ENCODE measurements around the gene MAP2K2. TPM values are rescaled to one million over a fixed set of nuclear protein-coding genes. Genes with fewer than 3 reads are reported as not detected.

Gene MAP2K2
- total RNA-seq, 4 donors from 2014 or later = 101 to 207 (median 138) TPM

GRCh38 chr19:4081441-4082129 lies 42.3 kb downstream of the MAP2K2 start:
- intact Hi-C loops (cut with DNase I; ENCODE audit: low total_unique reads) = no loop called here
- TF ChIP-seq CTCF (IDR thresholded peaks at IDR 0.05 in 4 of 5, conservative IDR thresholded peaks at IDR 0.05 in 1 of 5) (no peak), POLR2A (IDR thresholded peaks at IDR 0.05) (no peak)
- in situ Hi-C loops (cut with MboI; ENCODE audit: low sequenced_read_pairs in 4 of 4) = no loop called here
- no peaks in the 10 kb centered on the region for H3K36me3 ChIP-seq
- peak overlapping the region in 1 of 4 donors; percentile 7 for H3K27ac ChIP-seq
- H3K27me3 ChIP-seq = no peaks in the 10 kb centered on the region
- ATAC-seq = no peak
- H3K9me3 ChIP-seq = no peaks in the 10 kb centered on the region
- H3K4me3 ChIP-seq = no peak overlapping the region
- no peak for DNase-seq
- peaks cover 4 to 10% of the 10 kb centered on the region in 2 donors for H3K4me1 ChIP-seq

- Histone ChIP-seq H3K4me1 (peaks cover 4 to 10% of the 10 kb centered on the region in 2 donors), H3K27ac (no peak overlapping the region), H3K4me3 (no peak overlapping the region), H3K36me3 (no peaks in the 10 kb centered on the region), H3K9me3 (no peaks in the 10 kb centered on the region), H3K27me3 (no peaks in the 10 kb centered on the region)
- DNase-seq = no peak
- no peak for ATAC-seq
- intact Hi-C loops (cut with DNase I; ENCODE audit: low total_unique reads) (no loop called here), in situ Hi-C loops (cut with MboI; ENCODE audit: low sequenced_read_pairs in 4 of 4) (no loop called here)
- no peak for TF ChIP-seq POLR2A (IDR thresholded peaks at IDR 0.05)
- no peak for TF ChIP-seq CTCF (IDR thresholded peaks at IDR 0.05 in 4 of 5, conservative IDR thresholded peaks at IDR 0.05 in 1 of 5)
Measured at GRCh38 chr19:4080473-4080872, 43.4 kb downstream of the MAP2K2 start.

- intact Hi-C loops (cut with DNase I; ENCODE audit: low total_unique reads) = no loop called here
- Histone ChIP-seq H3K4me1 (peaks cover 0 to 10% of the 10 kb centered on the region in 2 donors), H3K27me3 (no peaks in the 10 kb centered on the region), H3K4me3 (peak overlapping the region; percentile 57 to 73 (median 64)), H3K27ac (peak overlapping the region; percentile 71 to 81 (median 78)), H3K36me3 (no peaks in the 10 kb centered on the region), H3K9me3 (no peaks in the 10 kb centered on the region)
- ATAC-seq = peak; percentile 67 to 71
- DNase-seq = no peak
- in situ Hi-C loops (cut with MboI; ENCODE audit: low sequenced_read_pairs in 4 of 4) = no loop called here
- TF ChIP-seq POLR2A (IDR thresholded peaks at IDR 0.05) = no peak
- no peak for TF ChIP-seq CTCF (IDR thresholded peaks at IDR 0.05 in 4 of 5, conservative IDR thresholded peaks at IDR 0.05 in 1 of 5)
Measured at GRCh38 chr19:4077800-4078684, 45.9 kb downstream of the MAP2K2 start.

- DNase-seq = no peak
- Histone ChIP-seq H3K9me3 (no peaks in the 10 kb centered on the region), H3K27me3 (no peaks in the 10 kb centered on the region), H3K4me1 (peaks cover 0 to 10% of the 10 kb centered on the region in 2 donors), H3K4me3 (no peak overlapping the region), H3K36me3 (no peaks in the 10 kb centered on the region), H3K27ac (peak overlapping the region; percentile 0 to 80 (median 73))
- intact Hi-C loops (cut with DNase I; ENCODE audit: low total_unique reads) (no loop called here), in situ Hi-C loops (cut with MboI; ENCODE audit: low sequenced_read_pairs in 4 of 4) (no loop called here)
- ATAC-seq = no peak
- TF ChIP-seq CTCF (IDR thresholded peaks at IDR 0.05 in 4 of 5, conservative IDR thresholded peaks at IDR 0.05 in 1 of 5) (no peak), POLR2A (IDR thresholded peaks at IDR 0.05) (no peak)
Measured at GRCh38 chr19:4077007-4077374, 46.9 kb downstream of the MAP2K2 start.
